Measurements from ENCODE around the gene PPM1F.

Gene PPM1F

GRCh38 chr22:21970037-21970799 lies 17.6 kb upstream of the PPM1F start:
- H3K36me3 Mint-ChIP-seq = peaks cover 51 to 61% of the 10 kb centered on the region in 2 donors
- no peak overlapping the region for H3K4me3 Mint-ChIP-seq
- no peak for ATAC-seq (replicated peaks)
- DNase-seq = no peak
- H3K4me1 Mint-ChIP-seq = peaks cover 0 to 12% of the 10 kb centered on the region in 2 donors
- peak overlapping the region; percentile 59 for H3K27ac Mint-ChIP-seq
- no peaks in the 10 kb centered on the region for H3K9me3 Mint-ChIP-seq
- no peaks in the 10 kb centered on the region for H3K27me3 Mint-ChIP-seq

- H3K9me3 Mint-ChIP-seq = no peaks in the 10 kb centered on the region
- no peak for ATAC-seq (replicated peaks)
- no peaks in the 10 kb centered on the region for H3K27me3 Mint-ChIP-seq
- peak overlapping the region; percentile 22 for H3K27ac Mint-ChIP-seq
- peaks cover 0 to 8% of the 10 kb centered on the region in 2 donors for H3K4me1 Mint-ChIP-seq
- DNase-seq = no peak
- H3K36me3 Mint-ChIP-seq = peaks cover 46 to 61% of the 10 kb centered on the region in 2 donors
- H3K4me3 Mint-ChIP-seq = no peak overlapping the region
These were observed 15.9 kb upstream of the PPM1F start for GRCh38 chr22:21968452-21969129.

- H3K27me3 Mint-ChIP-seq = no peaks in the 10 kb centered on the region
- H3K4me3 Mint-ChIP-seq = no peak overlapping the region
- DNase-seq = no peak
- ATAC-seq (replicated peaks) = no peak
- peaks cover 0 to 12% of the 10 kb centered on the region in 2 donors for H3K4me1 Mint-ChIP-seq
- H3K9me3 Mint-ChIP-seq = no peaks in the 10 kb centered on the region
- H3K36me3 Mint-ChIP-seq = peaks cover 49 to 65% of the 10 kb centered on the region in 2 donors
- H3K27ac Mint-ChIP-seq = no peak overlapping the region
These were observed 15.1 kb upstream of the PPM1F start for GRCh38 chr22:21967693-21968271.

GRCh38 chr22:21966643-21967516 lies 14.2 kb upstream of the PPM1F start:
- no peak overlapping the region for H3K4me3 Mint-ChIP-seq
- DNase-seq = no peak
- H3K36me3 Mint-ChIP-seq = peaks cover 52 to 67% of the 10 kb centered on the region in 2 donors
- no peak overlapping the region for H3K27ac Mint-ChIP-seq
- H3K9me3 Mint-ChIP-seq = no peaks in the 10 kb centered on the region
- peaks cover 0 to 5% of the 10 kb centered on the region in 2 donors for H3K4me1 Mint-ChIP-seq
- ATAC-seq (replicated peaks) = no peak
- H3K27me3 Mint-ChIP-seq = no peaks in the 10 kb centered on the region

GRCh38 chr22:21965762-21966288 lies 13.2 kb upstream of the PPM1F start:
- Mint-ChIP-seq H3K4me3 (no peak overlapping the region), H3K27me3 (no peaks in the 10 kb centered on the region), H3K27ac (no peak overlapping the region), H3K4me1 (peaks cover 0 to 5% of the 10 kb centered on the region in 2 donors), H3K9me3 (no peaks in the 10 kb centered on the region), H3K36me3 (peaks cover 50 to 64% of the 10 kb centered on the region in 2 donors)
- ATAC-seq (replicated peaks) (no peak), DNase-seq (no peak)

GRCh38 chr22:21964918-21965484 lies 12.4 kb upstream of the PPM1F start:
- DNase-seq = no peak
- H3K36me3 Mint-ChIP-seq = peaks cover 48 to 64% of the 10 kb centered on the region in 2 donors
- H3K4me1 Mint-ChIP-seq = peaks cover 0 to 5% of the 10 kb centered on the region in 2 donors
- ATAC-seq (replicated peaks) = no peak
- H3K9me3 Mint-ChIP-seq = no peaks in the 10 kb centered on the region
- no peak overlapping the region for H3K4me3 Mint-ChIP-seq
- H3K27ac Mint-ChIP-seq = no peak overlapping the region
- H3K27me3 Mint-ChIP-seq = no peaks in the 10 kb centered on the region

- no peak for DNase-seq
- no peaks in the 10 kb centered on the region for H3K27me3 Mint-ChIP-seq
- no peak for ATAC-seq (replicated peaks)
- no peaks in the 10 kb centered on the region for H3K9me3 Mint-ChIP-seq
- peaks cover 51 to 69% of the 10 kb centered on the region in 2 donors for H3K36me3 Mint-ChIP-seq
- no peak overlapping the region for H3K27ac Mint-ChIP-seq
- peaks cover 0 to 5% of the 10 kb centered on the region in 2 donors for H3K4me1 Mint-ChIP-seq
- no peak overlapping the region for H3K4me3 Mint-ChIP-seq
These were observed 11.6 kb upstream of the PPM1F start for GRCh38 chr22:21964234-21964633.

- Mint-ChIP-seq H3K27me3 (no peaks in the 10 kb centered on the region), H3K4me3 (no peak overlapping the region), H3K4me1 (peaks cover 0 to 5% of the 10 kb centered on the region in 2 donors), H3K27ac (peak overlapping the region; percentile 82), H3K36me3 (peaks cover 49 to 66% of the 10 kb centered on the region in 2 donors), H3K9me3 (no peaks in the 10 kb centered on the region)
- no peak for ATAC-seq (replicated peaks)
- no peak for DNase-seq
These were observed 11.2 kb upstream of the PPM1F start for GRCh38 chr22:21963790-21964211.

- no peak overlapping the region for H3K4me3 Mint-ChIP-seq
- H3K36me3 Mint-ChIP-seq = peaks cover 44 to 61% of the 10 kb centered on the region in 2 donors
- no peak overlapping the region for H3K27ac Mint-ChIP-seq
These were observed 10.6 kb upstream of the PPM1F start for GRCh38 chr22:21963286-21963685.

GRCh38 chr22:21962655-21962949 lies 10.0 kb upstream of the PPM1F start:
- H3K4me1 Mint-ChIP-seq = peaks cover 0 to 5% of the 10 kb centered on the region in 2 donors
- no peaks in the 10 kb centered on the region for H3K27me3 Mint-ChIP-seq
- DNase-seq (no peak), ATAC-seq (replicated peaks) (no peak)
- no peak overlapping the region for H3K4me3 Mint-ChIP-seq
- H3K27ac Mint-ChIP-seq = peak overlapping the region; percentile 62
- H3K36me3 Mint-ChIP-seq = peaks cover 43 to 58% of the 10 kb centered on the region in 2 donors
- H3K9me3 Mint-ChIP-seq = no peaks in the 10 kb centered on the region

More at GRCh38 chr22:21963286-21963685, 10.6 kb upstream of the PPM1F start:
- Mint-ChIP-seq H3K4me1 (peaks cover 0 to 5% of the 10 kb centered on the region in 2 donors), H3K27me3 (no peaks in the 10 kb centered on the region), H3K9me3 (no peaks in the 10 kb centered on the region)
- DNase-seq (no peak), ATAC-seq (replicated peaks) (no peak)

- Mint-ChIP-seq H3K27ac (peak overlapping the region; percentile 62), H3K4me3 (no peak overlapping the region), H3K9me3 (no peaks in the 10 kb centered on the region), H3K36me3 (peaks cover 39 to 53% of the 10 kb centered on the region in 2 donors), H3K27me3 (no peaks in the 10 kb centered on the region), H3K4me1 (peaks cover 0 to 5% of the 10 kb centered on the region in 2 donors)
- DNase-seq (no peak), ATAC-seq (replicated peaks) (no peak)
These were observed 9.4 kb upstream of the PPM1F start for GRCh38 chr22:21961886-21962654.

GRCh38 chr22:21961127-21961867 lies 8.6 kb upstream of the PPM1F start:
- ATAC-seq (replicated peaks) = no peak
- peaks cover 0 to 5% of the 10 kb centered on the region in 2 donors for H3K4me1 Mint-ChIP-seq
- no peak overlapping the region for H3K4me3 Mint-ChIP-seq
- no peak for DNase-seq
- H3K27ac Mint-ChIP-seq = no peak overlapping the region
- peaks cover 37 to 49% of the 10 kb centered on the region in 2 donors for H3K36me3 Mint-ChIP-seq
- H3K27me3 Mint-ChIP-seq = no peaks in the 10 kb centered on the region
- no peaks in the 10 kb centered on the region for H3K9me3 Mint-ChIP-seq
